ENCODE measurements around the gene PPP2R5E.

The PPP2R5E gene

DNA sequence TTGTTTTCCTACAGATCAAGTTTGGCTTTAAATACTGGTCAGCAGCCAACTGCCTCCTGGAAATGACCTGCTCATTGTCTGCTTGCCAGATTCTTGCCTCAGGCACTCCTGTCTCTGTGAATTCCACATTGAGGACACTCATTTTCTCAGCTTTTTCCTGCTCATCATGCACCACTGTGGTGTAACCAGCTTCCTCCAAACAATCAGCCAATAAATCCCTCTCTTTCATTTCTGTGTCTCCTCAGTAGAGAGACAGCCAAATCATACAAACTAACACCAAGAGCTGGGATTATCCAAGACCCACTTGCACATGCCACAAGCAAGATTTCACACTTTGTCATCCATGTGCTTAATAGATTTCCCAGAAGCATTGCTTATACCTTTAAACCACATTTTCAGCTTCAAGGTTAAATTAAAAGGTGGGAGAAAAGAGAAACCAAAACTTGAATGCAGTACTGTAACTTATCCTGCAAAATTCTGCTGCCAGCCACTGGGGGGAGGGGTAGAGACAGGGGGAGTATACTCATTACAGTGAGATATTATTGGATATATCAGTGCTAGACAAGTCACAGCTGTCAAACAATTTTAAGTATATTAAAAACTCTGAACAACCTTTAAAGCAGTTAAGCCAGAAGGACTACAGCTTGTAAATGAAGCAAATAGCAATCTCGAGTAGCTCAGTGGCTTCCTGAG, 105.0 kb downstream of the PPP2R5E start:
- TF ChIP-seq GATA2 (IDR thresholded peaks at IDR 0.05; ENCODE audit: low read depth, low read length), result no peak
- TF ChIP-seq GATA3 (IDR thresholded peaks at IDR 0.05; ENCODE audit: low read depth, low read length), result no peak

DNA sequence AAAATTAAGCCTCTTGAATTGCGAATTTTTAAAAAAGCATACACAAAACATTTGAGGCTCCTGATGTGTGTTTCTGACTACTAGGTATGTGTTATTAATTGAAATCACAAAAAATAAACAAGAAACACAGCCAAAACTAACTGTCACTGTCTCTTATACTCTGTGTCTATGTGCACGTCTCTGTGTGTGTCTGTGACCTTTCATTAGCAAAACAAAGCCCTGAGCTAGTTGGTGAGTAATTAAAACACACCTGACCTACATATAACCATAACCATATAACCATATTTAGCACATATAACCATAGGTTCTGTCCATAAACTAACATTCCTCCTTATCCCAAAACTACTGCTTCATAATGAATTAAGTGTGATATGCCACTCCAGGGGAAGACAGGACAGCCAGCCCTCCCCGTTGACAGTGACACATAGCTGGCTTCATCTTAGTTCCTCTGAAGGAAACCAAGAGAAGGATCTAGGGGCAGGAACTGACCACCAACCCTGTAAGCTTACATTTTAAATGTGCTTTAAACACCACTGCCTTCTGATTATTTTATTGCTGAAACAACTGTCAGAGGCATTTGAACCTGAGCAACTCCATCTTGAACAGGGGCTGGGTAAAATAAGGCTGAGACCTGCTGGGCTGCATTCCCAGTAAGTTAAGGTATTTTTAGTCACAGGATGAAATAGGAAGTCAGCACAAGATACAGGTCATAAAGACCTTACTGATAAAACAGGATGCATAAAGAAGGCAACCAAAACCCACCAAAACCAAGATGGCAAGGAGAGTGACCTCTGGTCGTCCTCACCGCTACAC, 106.7 kb downstream of the PPP2R5E start:
- TF ChIP-seq GATA3 (IDR thresholded peaks at IDR 0.05; ENCODE audit: low read depth, low read length), result no peak
- TF ChIP-seq GATA2 (IDR thresholded peaks at IDR 0.05; ENCODE audit: low read depth, low read length), result no peak

DNA sequence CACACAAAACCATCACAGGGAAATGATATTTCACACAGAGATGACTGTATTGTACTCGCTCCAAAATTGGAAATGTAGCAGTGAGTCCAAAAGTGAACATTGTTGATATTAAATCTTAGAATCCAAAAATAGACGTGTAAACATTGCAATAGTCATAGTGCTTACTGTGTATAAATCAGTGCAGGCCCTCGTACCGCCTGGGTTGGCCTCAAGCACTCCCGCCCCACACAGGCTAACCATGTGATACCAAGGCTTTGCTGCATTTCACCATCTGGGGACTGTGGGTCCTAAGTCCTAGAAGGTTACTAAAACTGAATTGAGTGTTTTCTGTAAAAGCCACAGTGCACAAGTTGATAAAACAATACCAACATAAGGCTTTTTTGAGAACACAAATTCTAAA, 107.3 kb downstream of the PPP2R5E start:
- no peak for TF ChIP-seq GATA3 (IDR thresholded peaks at IDR 0.05; ENCODE audit: low read depth, low read length)
- TF ChIP-seq GATA2 (IDR thresholded peaks at IDR 0.05; ENCODE audit: low read depth, low read length), result no peak

DNA sequence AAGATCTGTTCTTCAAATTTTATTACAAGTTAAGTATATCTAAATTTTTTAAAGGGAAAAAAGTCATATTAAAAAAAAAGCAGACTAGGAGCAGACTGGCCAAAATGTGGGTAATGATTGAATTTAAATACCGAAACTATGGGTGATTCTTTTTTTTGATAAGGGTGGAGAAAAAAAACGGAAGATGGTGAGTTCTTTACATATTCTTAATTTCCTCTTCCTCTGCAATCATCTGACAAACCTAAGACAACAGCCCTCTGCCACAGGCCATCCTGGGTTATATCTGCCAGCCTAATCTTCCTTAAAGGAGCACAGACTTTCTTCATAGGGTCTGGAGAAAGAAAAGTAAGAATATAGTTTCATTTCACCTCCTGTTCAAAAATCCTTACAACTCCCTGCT, 108.0 kb downstream of the PPP2R5E start:
- TF ChIP-seq GATA3 (IDR thresholded peaks at IDR 0.05; ENCODE audit: low read depth, low read length) (no peak), GATA2 (IDR thresholded peaks at IDR 0.05; ENCODE audit: low read depth, low read length) (no peak)

DNA sequence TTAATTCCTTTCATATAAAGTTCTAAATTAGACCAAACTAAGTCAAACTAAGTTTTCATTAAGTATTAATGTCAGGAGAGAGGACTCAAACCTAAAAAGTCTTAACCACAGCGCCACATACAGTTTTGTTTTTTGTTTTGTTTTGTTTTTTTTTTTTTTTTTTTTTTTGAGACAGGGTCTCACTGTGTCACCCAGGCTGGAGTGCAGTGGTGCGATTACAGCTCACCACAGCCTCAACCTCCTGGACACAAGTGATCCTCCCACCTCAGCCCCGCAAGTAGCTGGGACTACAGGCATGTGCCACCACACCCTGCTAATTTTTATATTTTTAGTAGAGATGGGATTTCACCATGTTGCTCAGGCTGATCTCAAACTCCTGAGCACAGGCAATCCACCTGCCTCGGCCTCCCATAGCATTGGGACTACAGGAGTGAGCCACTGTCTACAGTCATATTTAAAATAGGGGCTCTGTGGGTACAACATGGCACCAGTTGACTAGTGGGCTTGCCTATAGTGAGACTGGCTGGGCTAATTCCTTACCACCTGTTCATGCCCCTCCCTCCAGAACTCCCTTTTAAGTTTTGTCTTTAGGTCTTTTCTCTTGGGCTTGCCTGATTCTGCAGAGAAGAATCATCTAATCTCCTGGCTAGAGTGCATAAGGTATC, 110.2 kb downstream of the PPP2R5E start:
- no peak for TF ChIP-seq GATA3 (IDR thresholded peaks at IDR 0.05; ENCODE audit: low read depth, low read length)
- TF ChIP-seq GATA2 (IDR thresholded peaks at IDR 0.05; ENCODE audit: low read depth, low read length), result no peak

DNA sequence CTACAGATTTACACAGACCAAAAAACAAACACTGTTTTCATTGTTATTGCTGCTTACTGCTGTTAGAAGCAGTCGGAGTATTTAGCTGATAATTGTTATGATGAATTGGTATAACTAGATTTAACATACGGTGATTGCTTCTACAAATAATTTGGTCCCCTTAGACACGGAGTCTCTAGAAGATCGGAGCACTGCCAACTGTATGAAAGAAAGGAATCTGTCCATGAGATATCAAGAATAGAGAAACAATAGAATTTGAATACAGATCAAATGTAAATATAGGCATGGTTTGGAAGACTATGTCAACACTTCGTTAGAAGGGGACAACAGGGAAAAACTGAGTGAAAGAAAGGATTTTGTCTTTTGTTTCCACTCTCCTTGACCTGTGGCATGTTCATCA, 110.9 kb downstream of the PPP2R5E start:
- TF ChIP-seq GATA2 (IDR thresholded peaks at IDR 0.05; ENCODE audit: low read depth, low read length) (no peak), GATA3 (IDR thresholded peaks at IDR 0.05; ENCODE audit: low read depth, low read length) (no peak)

DNA sequence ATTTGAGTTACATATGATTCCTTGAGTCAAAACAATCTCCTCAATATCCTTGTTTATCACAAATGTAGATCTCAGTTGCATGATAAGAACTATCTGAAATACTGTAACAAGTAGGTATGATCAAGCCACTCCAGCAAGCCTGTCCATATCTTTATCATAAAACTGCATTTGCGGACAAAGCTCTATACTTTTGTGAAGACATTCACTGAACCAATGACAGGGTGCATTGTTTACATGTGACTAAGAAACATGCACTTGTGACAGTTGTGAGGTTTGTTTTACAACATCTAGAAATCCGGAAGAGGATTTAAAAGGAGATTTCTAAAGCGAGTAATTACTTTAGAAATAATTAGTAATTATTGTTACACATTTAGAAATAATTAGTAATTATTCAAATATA, 111.7 kb downstream of the PPP2R5E start:
- TF ChIP-seq GATA3 (IDR thresholded peaks at IDR 0.05; ENCODE audit: low read depth, low read length) (no peak), GATA2 (IDR thresholded peaks at IDR 0.05; ENCODE audit: low read depth, low read length) (no peak)

DNA sequence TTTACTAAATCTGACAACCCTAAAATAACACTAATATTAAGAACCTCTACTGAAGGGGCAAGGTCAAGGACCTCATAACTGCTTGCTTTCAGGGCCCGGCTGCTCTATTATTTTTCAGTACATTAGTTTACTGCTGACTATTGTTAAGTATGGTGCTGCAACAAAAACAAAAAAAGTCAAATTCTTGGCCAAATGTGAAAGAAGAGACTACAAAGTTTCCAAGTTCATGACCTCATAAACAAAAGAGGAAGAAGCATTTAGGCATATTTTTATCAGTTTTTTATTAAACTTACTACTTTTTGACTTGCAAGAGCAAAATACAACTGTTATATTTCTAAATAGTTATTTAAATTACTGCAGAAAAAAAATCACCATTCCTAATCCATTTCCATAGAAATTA, 114.7 kb downstream of the PPP2R5E start:
- TF ChIP-seq GATA3 (IDR thresholded peaks at IDR 0.05; ENCODE audit: low read depth, low read length), result no peak
- TF ChIP-seq GATA2 (IDR thresholded peaks at IDR 0.05; ENCODE audit: low read depth, low read length), result no peak

DNA sequence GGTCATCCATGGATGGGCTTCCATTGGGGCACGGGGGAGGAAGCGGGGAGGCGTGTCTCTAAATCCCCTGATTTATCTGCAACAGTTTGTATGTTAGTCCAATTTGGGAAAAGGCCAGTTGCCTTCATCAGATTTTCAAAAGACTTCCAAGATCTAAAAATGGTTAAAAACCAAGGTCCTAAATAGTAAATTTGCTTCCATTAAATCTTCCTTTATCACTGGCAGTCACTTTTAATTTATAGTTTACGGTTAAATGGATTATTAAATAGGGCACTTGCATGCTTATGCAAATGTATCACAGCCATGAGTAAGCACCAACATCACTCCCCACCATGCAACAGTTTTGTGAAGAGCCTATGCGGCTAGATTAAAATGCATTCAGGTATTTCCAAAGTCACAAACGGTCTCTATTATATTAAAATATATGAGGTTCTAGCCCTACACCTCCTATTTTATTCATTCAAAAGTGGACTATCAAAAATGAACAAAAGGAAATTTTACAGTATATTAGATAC, 116.3 kb downstream of the PPP2R5E start:
- TF ChIP-seq GATA3 (IDR thresholded peaks at IDR 0.05; ENCODE audit: low read depth, low read length), result no peak
- no peak for TF ChIP-seq GATA2 (IDR thresholded peaks at IDR 0.05; ENCODE audit: low read depth, low read length)

DNA sequence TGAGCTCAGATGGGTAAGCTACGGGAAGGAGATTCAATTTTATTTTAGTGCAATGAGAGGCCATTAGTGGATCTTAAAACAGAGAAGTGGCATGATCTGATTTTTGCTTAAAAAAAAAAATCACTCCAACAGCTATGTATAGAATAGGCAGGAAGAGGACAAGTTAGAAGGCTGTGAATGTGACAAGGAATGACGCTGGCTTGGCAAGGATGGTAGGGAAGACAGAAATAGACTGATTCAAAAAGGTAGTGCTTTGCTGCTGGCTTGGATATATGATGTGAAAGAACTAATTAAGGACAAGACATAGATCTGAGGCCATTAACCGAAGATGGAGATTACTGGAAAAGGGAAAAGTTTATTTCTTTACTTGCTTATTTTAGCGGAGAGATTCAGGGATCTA, 119.3 kb downstream of the PPP2R5E start:
- TF ChIP-seq GATA2 (IDR thresholded peaks at IDR 0.05; ENCODE audit: low read depth, low read length), result no peak
- no peak for TF ChIP-seq GATA3 (IDR thresholded peaks at IDR 0.05; ENCODE audit: low read depth, low read length)

DNA sequence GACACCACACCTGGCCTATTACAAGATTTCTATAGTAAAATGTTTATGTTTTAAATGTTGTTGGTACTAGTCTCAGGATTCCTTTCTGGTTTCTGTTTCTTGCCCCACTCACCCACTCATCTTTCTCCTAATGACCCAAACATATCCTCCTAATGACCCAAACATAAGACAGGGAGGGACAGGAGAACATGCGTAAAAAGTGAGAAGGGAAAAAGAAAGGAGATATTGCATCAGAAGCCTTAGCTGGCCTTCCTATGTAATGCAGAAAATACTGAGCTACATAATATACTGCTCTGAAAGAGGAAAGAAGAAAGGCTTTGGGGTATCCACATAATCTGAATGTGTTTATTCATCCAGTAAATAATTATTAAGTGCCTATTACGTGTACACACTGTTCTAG, 119.8 kb downstream of the PPP2R5E start:
- TF ChIP-seq GATA3 (IDR thresholded peaks at IDR 0.05; ENCODE audit: low read depth, low read length) (no peak), GATA2 (IDR thresholded peaks at IDR 0.05; ENCODE audit: low read depth, low read length) (no peak)

DNA sequence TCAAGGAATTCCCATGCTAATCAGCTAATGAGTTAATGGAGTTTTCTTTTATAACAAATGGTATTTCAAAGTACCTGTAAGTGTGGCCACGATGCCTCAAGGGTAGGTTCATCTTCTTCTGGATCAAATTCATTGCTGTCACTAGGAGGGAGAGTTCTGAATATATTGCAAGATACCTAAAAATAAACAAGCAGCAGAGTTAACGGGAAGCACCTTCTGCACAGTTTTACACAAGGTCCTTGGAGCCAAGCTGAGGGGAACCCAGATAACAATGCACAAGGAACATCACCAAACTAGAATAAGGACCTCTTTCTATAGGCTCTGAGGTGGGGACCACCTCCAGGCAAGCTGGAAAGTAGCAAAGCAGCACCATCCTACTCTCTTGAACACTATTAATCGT, 121.3 kb downstream of the PPP2R5E start:
- TF ChIP-seq GATA3 (IDR thresholded peaks at IDR 0.05; ENCODE audit: low read depth, low read length), result no peak
- TF ChIP-seq GATA2 (IDR thresholded peaks at IDR 0.05; ENCODE audit: low read depth, low read length), result no peak

DNA sequence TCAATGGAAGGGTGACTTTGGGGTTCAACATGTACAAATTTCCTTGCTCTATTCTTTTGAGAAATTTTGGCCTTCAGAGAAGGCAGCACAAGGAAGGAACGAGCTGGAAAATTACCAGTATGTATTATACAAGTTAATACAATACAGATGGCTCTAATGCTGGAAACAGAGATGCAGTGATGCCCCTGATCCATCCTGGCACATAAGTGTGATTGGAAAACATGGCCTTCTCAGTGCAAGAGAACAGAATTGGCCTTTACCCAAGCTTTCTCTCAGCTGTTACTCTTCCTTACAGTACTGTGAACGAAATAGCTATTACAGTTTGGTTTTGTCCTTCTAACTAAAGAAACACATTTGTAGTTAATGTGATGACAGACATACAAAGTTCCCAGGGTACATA, 122.0 kb downstream of the PPP2R5E start:
- TF ChIP-seq GATA3 (IDR thresholded peaks at IDR 0.05; ENCODE audit: low read depth, low read length), result no peak
- TF ChIP-seq GATA2 (IDR thresholded peaks at IDR 0.05; ENCODE audit: low read depth, low read length), result no peak

DNA sequence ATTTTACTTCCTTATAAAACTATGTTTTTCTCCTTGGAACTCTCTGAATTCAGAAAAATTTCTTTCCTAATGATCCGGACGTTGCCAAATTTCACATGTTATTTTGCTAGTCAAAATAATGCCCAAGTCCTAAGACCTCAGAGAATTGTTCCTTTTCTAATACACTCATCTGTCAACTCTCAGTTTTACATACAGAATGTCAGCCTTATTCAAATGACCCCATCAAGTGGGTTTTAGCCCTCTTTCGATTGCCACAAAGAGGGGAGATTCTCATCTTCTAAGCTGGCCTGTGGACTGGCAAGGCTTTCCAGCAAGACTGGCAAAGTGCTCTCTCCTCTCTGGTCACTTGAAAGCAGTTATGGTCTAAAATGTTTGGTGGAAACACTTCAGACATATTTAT, 125.2 kb downstream of the PPP2R5E start:
- TF ChIP-seq GATA3 (IDR thresholded peaks at IDR 0.05; ENCODE audit: low read depth, low read length), result no peak
- TF ChIP-seq GATA2 (IDR thresholded peaks at IDR 0.05; ENCODE audit: low read depth, low read length), result no peak
